Astrocyte (in vitro differentiated cells and primary cell): ENCODE data around the gene ATF3.

Experiments
- CTCF ChIP-seq: IDR thresholded peaks from 2 replicates; pipeline ENCODE4 v1.5.1; 2011; ENCODE audit warnings: low read depth, mild to moderate bottlenecking, inconsistent platforms, low read length, moderate library complexity; ENCODE audit not compliant: insufficient read depth
- EZH2 ChIP-seq: IDR thresholded peaks from 2 replicates; pipeline ENCODE4 v1.6.1; 2012; ENCODE audit warnings: mild to moderate bottlenecking, low read length, inconsistent platforms; ENCODE audit not compliant: insufficient read depth

GRCh38 chr1:212618466-212619210, 10.1 kb downstream of the ATF3 start:
- no peak for TF ChIP-seq EZH2
- no peak for TF ChIP-seq CTCF
